HG03520 (cell line): ENCODE data around the gene PCDHB5.
"Not testable (repeated sequence)": the region's sequence is repeated elsewhere in the genome, so short reads cannot be mapped to it uniquely, and the experiment has no call there.

Experiments used
- ATAC-seq: cut with Tn5 transposase; IDR thresholded peaks from one replicate; pipeline ENCODE4 v1.9.1; 2021; ENCODE audit warnings: mild to moderate bottlenecking, moderate library complexity; ENCODE audit not compliant: unreplicated experiment

The PCDHB5 gene

DNA sequence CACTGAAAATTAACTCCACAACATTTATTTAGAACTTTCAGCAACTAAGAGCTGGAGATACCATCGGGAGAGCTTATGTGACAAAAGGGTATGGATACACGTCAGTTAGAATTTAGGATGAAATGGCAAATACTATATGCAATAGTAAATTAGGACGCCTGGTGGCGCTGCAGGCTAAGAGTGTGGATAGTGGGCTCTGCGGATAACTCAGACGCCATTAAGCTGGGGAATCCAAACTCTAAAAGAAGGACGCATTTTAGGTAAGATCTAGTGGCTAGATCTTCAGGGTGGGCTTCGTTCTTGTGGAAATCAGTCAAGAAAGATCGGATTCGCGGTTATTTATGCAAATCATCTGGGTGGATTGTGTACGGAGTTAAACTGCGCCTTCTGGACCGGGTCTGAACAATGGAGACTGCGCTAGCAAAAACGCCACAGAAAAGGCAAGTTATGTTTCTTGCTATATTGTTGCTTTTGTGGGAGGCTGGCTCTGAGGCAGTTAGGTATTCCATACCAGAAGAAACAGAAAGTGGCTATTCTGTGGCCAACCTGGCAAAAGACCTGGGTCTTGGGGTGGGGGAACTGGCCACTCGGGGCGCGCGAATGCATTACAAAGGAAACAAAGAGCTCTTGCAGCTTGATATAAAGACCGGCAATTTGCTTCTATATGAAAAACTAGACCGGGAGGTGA is at the start of gene PCDHB5:
Gene PCDHB5 (plus strand): TSS at position 177 of the 688 bp plus-strand sequence. CDS start 229 bp downstream, at position 406.
- ATAC-seq, result no peak

DNA sequence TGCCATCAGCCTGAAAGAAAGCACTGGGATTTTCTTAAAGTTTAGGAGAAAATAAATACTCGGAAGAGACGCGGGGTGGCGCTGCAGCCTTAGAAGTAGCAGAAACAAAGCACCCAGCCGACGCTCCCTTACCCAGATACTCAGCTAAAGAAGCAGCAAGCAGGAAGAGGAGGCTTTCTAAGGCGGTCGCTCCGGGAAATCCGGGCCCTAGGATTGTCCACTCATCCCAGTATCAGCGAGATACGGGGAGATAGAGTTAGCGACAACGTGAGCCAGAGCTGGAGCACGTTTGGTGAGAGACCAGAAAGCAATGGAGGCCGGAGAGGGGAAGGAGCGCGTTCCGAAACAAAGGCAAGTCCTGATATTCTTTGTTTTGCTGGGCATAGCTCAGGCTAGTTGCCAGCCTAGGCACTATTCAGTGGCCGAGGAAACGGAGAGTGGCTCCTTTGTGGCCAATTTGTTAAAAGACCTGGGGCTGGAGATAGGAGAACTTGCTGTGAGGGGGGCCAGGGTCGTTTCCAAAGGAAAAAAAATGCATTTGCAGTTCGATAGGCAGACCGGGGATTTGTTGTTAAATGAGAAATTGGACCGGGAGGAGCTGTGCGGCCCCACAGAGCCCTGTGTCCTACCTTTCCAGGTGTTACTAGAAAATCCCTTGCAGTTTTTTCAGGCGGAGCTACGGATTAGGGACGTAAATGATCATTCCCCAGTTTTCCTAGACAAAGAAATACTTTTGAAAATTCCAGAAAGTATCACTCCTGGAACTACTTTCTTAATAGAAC is 40.3 kb upstream of the PCDHB5 start, which contains the start of gene PCDHB2:
Gene PCDHB2 (plus strand): TSS at position 135 of the 782 bp plus-strand sequence. CDS start 176 bp downstream, at position 311.
- ATAC-seq, result no peak

DNA sequence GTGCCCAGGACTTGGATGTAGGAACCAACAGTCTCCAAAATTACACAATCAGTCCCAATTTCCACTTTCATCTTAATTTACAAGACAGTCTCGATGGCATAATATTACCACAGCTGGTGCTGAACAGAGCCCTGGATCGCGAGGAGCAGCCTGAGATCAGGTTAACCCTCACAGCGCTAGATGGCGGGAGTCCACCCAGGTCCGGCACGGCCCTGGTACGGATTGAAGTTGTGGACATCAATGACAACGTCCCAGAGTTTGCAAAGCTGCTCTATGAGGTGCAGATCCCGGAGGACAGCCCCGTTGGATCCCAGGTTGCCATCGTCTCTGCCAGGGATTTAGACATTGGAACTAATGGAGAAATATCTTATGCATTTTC is 39.8 kb upstream of the PCDHB5 start:
- no peak for ATAC-seq

DNA sequence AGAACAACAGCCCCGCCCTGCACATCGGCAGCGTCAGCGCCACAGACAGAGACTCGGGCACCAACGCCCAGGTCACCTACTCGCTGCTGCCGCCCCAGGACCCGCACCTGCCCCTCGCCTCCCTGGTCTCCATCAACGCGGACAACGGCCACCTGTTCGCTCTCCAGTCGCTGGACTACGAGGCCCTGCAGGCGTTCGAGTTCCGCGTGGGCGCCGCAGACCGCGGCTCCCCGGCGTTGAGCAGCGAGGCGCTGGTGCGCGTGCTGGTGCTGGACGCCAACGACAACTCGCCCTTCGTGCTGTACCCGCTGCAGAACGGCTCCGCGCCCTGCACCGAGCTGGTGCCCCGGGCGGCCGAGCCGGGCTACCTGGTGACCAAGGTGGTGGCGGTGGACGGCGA is 38.8 kb upstream of the PCDHB5 start:
- not testable (repeated sequence) for ATAC-seq

DNA sequence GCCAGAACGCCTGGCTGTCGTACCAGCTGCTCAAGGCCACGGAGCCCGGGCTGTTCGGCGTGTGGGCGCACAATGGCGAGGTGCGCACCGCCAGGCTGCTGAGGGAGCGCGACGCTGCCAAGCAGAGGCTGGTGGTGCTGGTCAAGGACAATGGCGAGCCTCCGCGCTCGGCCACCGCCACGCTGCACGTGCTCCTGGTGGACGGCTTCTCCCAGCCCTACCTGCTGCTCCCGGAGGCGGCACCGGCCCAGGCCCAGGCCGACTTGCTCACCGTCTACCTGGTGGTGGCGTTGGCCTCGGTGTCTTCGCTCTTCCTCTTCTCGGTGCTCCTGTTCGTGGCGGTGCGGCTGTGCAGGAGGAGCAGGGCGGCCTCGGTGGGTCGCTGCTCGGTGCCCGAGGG is 38.4 kb upstream of the PCDHB5 start:
- not testable (repeated sequence) for ATAC-seq

DNA sequence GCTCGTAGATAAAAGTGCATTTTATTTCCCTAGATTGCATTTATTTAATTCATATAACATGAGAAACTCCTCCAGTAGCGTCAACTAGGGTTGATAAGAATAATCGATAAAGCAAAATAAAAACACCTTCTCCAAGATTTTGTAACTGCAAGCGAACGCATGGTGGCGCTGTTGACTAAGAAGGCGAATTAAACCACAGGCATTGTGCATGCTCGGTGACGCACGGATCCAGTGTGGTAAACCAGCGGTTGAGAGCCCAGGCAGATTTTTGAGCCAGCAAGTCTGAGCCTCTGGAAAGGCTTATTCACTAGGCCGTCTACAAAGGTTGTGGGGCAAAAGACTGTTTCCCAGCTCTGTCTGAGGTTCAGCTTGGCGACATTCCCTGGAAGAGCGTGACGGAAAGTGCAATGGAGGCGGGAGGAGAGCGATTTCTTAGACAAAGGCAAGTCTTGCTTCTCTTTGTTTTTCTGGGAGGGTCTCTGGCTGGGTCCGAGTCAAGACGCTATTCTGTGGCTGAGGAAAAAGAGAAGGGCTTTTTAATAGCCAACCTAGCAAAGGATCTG is 34.7 kb upstream of the PCDHB5 start, which contains the start of gene PCDHB3:
Gene PCDHB3 (plus strand): TSS at position 231 of the 563 bp plus-strand sequence. CDS start 177 bp downstream, at position 408.
- ATAC-seq, result no peak

DNA sequence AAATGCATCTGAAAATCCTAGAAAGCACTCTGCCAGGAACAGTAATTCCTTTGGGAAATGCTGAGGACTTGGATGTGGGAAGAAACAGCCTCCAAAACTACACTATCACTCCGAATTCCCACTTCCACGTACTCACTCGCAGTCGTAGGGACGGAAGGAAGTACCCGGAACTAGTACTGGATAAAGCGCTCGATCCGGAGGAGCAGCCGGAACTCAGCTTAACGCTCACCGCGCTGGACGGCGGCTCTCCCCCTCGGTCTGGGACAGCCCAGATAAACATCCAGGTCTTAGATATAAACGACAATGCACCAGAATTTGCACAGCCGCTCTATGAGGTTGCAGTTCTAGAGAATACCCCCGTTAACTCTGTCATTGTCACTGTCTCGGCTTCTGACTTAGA is 33.9 kb upstream of the PCDHB5 start:
- ATAC-seq, result no peak

DNA sequence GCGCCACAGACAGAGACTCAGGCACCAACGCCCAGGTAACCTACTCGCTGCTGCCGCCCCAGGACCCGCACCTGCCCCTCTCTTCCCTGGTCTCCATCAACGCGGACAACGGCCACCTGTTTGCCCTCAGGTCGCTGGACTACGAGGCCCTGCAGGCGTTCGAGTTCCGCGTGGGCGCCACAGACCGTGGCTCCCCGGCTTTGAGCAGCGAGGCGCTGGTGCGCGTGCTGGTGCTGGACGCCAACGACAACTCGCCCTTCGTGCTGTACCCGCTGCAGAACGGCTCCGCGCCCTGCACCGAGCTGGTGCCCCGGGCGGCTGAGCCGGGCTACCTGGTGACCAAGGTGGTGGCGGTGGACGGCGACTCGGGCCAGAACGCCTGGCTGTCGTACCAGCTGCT is 32.9 kb upstream of the PCDHB5 start:
- ATAC-seq, result not testable (repeated sequence)

DNA sequence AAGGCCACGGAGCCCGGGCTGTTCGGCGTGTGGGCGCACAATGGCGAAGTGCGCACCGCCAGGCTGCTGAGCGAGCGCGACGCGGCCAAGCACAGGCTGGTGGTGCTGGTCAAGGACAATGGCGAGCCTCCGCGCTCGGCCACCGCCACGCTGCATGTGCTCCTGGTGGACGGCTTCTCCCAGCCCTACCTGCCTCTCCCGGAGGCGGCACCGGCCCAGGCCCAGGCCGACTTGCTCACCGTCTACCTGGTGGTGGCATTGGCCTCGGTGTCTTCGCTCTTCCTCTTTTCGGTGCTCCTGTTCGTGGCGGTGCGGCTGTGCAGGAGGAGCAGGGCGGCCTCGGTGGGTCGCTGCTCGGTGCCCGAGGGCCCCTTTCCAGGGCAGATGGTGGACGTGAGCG is 32.5 kb upstream of the PCDHB5 start:
- not testable (repeated sequence) for ATAC-seq

DNA sequence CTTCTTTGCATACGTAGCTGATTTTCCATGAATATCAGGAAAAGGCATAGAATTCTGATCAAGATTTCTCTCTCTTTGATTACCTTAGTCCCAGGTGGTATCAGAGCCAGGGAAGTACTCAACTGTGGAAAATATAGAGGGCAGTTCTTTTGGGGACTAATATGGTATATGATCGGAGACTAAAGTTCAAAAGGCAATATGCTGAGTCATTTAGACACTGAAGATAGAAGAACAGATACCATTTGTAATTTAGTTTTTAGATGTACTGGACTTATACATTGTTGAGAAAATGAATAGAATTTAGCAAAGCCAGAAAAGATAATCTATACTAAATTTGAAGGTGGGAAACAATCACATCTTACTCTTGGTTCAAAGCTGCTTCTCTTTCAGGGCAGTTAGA is 29.7 kb upstream of the PCDHB5 start:
- ATAC-seq, result no peak

DNA sequence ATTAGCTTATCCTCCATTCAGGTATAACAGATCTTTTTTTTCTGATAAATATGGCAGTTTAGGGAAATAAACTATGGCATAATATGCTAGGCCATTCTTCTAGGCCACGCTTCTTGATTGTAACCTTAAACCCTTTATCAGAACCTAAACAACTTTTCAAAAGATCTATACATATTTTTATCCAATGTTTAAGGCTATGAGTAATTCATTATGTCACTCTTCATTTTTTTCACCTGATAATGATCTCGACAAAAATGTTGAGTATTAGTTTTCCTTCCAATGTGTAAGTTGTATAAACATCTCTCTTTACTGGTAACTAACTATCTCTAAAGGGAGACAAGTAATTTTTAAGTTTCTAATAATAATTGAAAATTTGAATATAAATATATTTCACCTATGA is 15.8 kb upstream of the PCDHB5 start:
- no peak for ATAC-seq

DNA sequence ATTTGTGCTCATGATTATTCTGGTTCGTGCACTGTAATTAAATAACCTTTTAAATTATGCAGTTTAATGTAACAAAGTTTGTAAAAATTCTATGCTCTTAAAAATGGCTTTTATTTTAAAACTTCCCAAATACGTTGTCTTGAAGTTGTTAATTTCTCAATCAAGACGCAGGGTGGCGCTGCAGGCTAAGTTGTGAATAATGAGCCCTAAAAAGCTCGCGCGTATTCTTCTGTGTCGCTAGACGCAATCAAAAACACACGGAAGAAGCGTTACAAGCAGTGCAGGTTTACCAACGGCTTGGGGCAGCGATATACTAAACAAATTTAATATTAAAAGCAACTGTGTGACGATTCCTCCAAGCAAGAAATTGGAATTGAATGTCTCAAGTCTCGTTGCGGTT is 13.4 kb upstream of the PCDHB5 start, which contains the start of gene PCDHB4:
Gene PCDHB4 (plus strand): TSS at position 256 of the 400 bp plus-strand sequence. CDS start 181 bp downstream, outside the sequence.
- ATAC-seq, result no peak

DNA sequence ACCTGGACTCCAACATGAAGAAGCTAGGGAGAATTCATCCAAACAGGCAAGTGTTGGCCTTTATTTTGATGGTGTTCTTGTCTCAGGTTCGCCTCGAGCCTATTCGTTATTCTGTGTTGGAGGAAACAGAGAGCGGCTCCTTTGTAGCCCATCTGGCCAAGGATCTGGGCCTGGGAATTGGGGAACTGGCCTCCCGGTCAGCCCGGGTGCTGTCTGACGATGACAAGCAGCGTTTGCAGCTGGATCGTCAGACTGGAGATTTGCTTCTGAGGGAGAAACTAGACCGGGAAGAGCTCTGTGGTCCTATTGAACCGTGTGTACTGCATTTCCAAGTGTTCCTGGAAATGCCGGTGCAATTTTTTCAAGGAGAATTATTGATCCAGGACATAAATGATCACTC is 13.0 kb upstream of the PCDHB5 start:
- ATAC-seq, result no peak

DNA sequence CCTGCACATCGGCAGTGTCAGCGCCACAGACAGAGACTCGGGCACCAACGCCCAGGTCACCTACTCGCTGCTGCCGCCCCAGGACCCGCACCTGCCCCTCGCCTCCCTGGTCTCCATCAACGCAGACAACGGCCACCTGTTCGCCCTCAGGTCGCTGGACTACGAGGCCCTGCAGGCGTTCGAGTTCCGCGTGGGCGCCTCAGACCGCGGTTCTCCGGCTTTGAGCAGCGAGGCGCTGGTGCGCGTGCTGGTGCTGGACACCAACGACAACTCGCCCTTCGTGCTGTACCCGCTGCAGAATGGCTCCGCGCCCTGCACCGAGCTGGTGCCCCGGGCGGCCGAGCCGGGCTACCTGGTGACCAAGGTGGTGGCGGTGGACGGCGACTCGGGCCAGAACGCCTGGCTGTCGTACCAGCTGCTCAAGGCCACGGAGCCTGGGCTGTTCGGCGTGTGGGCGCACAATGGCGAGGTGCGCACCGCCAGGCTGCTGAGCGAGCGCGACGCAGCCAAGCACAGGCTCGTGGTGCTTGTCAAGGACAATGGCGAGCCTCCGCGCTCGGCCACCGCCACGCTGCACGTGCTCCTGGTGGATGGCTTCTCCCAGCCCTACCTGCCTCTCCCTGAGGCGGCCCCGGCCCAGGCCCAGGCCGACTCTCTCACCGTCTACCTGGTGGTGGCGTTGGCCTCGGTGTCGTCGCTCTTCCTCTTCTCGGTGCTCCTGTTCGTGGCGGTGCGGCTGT is 11.4 kb upstream of the PCDHB5 start:
- not testable (repeated sequence) for ATAC-seq

DNA sequence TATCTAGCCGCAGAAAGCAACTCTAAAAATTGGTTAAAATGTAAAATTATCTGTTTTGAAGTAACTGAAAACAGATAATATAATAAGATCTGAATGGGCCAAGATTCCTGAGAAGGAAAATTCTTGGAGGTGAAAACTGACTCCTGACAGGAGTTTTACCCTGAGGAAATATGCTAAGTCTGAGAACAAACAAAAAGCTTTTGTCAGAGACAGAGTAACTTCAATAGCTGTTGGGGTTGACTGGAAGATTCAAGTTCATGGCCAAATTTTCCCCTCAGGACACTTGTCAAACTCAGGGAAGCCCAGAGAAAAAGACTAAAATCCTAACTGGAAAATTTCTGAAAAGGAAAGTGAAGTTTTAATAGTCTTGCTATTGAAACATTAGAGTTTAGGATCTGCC is 7.7 kb upstream of the PCDHB5 start:
- ATAC-seq, result no peak

DNA sequence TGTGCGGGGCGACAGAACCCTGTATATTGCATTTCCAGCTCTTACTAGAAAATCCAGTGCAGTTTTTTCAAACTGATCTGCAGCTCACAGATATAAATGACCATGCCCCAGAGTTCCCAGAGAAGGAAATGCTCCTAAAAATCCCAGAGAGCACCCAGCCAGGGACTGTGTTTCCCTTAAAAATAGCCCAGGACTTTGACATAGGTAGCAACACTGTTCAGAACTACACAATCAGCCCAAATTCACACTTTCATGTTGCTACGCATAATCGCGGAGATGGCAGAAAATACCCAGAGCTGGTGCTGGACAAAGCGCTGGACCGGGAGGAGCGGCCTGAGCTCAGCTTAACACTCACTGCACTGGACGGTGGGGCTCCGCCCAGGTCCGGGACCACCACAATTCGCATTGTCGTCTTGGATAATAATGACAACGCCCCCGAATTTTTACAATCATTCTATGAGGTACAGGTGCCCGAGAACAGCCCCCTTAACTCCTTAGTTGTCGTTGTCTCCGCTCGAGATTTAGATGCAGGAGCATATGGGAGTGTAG is 786 bp downstream of the PCDHB5 start:
- no peak for ATAC-seq

DNA sequence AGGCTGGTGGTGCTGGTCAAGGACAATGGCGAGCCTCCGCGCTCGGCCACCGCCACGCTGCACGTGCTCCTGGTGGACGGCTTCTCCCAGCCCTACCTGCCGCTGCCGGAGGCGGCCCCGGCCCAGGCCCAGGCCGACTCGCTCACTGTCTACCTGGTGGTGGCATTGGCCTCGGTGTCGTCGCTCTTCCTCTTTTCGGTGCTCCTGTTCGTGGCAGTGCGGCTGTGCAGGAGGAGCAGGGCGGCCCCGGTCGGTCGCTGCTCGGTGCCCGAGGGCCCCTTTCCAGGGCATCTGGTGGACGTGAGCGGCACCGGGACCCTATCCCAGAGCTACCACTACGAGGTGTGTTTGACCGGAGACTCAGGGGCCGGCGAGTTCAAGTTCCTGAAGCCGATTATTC is 2.3 kb downstream of the PCDHB5 start:
- ATAC-seq, result not testable (repeated sequence)

DNA sequence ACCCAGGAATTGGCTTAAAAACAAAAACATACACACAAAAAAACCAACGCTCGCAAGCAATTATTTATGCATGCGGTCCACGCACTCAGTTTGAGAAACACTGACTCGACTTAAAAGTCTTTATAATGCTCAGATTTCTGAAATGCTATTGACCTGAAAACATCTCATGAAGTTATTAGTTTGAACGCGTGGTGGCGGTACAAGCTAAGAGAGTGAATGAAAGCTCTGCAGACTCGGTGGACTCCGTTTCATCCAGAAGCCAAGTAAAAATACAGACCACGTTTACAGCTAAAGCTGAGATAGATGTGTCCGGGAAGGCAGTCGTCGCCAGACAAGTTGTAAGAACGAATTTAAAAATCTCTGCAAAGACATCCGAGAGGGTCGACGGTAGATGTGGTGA is 14.8 kb downstream of the PCDHB5 start, which contains the start of gene PCDHB6:
Gene PCDHB6 (plus strand): TSS at position 246 of the 400 bp plus-strand sequence. CDS start 201 bp downstream, outside the sequence.
- ATAC-seq, result no peak

DNA sequence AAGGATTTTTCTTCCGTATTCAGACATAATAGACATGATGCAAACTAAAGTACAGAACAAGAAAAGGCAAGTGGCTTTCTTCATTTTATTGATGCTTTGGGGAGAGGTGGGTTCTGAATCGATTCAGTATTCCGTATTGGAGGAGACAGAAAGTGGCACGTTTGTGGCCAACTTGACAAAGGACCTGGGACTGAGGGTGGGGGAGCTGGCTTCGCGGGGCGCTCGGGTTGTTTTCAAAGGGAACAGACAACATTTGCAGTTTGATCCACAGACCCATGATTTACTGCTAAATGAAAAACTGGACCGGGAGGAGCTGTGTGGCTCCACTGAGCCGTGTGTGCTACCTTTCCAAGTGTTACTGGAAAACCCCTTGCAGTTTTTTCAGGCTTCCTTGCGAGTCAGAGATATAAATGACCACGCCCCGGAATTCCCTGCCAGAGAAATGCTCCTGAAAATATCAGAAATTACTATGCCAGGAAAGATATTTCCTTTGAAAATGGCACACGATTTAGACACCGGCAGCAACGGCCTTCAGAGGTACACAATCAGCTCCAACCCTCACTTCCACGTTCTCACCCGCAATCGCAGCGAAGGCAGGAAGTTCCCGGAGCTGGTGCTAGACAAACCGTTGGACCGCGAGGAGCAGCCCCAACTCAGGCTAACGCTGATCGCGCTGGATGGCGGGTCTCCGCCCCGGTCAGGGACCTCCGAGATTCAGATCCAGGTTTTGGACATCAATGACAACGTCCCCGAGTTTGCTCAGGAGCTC is 15.4 kb downstream of the PCDHB5 start:
- ATAC-seq, result no peak

DNA sequence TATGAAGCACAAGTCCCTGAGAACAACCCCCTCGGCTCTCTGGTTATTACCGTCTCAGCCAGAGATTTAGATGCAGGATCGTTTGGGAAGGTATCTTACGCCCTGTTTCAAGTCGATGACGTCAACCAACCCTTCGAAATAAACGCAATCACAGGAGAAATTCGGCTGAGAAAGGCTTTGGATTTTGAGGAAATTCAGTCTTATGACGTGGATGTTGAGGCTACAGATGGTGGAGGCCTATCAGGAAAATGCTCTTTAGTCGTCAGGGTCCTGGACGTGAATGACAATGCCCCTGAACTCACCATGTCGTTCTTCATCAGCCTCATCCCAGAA is 16.0 kb downstream of the PCDHB5 start:
- no peak for ATAC-seq
